Upper lobe of left lung (tissue), 4 donors: Measurements from ENCODE around the gene TMEM52.

Source experiments
- EP300 ChIP-seq, 4 donors: sonication (generic); formaldehyde crosslinking; IDR thresholded peaks; one replicate each; pipeline ENCODE4 v1.5.1; 2017; ENCODE audit warnings: antibody characterized with exemption in 4 of 4, control low read depth in 2 of 4
- POLR2A ChIP-seq, 4 donors: fragments of 450-650 bp; IDR thresholded peaks; one replicate each; pipeline ENCODE4 v1.5.1; 2016 to 2017; ENCODE audit warnings: antibody characterized with exemption in 4 of 4, mild to moderate bottlenecking in 2 of 4
- TF ChIP-seq, protein P1 (sequence below), 6 experiments: fragments of 450-650 bp in 4 of 6; fragments of 200-600 bp in 2 of 6; sonication (generic) in 2 of 6; IDR thresholded peaks; one replicate each; pipeline ENCODE4 v1.5.1; 2016 to 2019; ENCODE audit warnings: antibody characterized with exemption in 6 of 6

- TF ChIP-seq, protein P1, sequence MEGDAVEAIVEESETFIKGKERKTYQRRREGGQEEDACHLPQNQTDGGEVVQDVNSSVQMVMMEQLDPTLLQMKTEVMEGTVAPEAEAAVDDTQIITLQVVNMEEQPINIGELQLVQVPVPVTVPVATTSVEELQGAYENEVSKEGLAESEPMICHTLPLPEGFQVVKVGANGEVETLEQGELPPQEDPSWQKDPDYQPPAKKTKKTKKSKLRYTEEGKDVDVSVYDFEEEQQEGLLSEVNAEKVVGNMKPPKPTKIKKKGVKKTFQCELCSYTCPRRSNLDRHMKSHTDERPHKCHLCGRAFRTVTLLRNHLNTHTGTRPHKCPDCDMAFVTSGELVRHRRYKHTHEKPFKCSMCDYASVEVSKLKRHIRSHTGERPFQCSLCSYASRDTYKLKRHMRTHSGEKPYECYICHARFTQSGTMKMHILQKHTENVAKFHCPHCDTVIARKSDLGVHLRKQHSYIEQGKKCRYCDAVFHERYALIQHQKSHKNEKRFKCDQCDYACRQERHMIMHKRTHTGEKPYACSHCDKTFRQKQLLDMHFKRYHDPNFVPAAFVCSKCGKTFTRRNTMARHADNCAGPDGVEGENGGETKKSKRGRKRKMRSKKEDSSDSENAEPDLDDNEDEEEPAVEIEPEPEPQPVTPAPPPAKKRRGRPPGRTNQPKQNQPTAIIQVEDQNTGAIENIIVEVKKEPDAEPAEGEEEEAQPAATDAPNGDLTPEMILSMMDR (IDR thresholded peaks at IDR 0.05): no peak
- TF ChIP-seq EP300 (IDR thresholded peaks at IDR 0.05): no peak
- no peak for TF ChIP-seq POLR2A (IDR thresholded peaks at IDR 0.05)
Observed at GRCh38 chr1:1947493-1947892, 28.4 kb upstream of the TMEM52 start.
